DMS153 (cell line): Measurements from ENCODE around the gene RASA3.

Experiments
- DNase-seq: peaks from one replicate; lab custom pipeline; 2025; lab: John Stamatoyannopoulos, UW

RASA3 gene

GRCh38 chr13:114017966-114018365 is 114.5 kb downstream of the RASA3 start:
- no peak for DNase-seq

GRCh38 chr13:114017028-114017630 is 115.3 kb downstream of the RASA3 start:
- no peak for DNase-seq

GRCh38 chr13:114016321-114017027 is 115.9 kb downstream of the RASA3 start:
- DNase-seq, result no peak

- DNase-seq, result no peak
These were observed 116.5 kb downstream of the RASA3 start for GRCh38 chr13:114015969-114016295.

- DNase-seq, result no peak
These were observed 117.1 kb downstream of the RASA3 start for GRCh38 chr13:114015111-114015968.

GRCh38 chr13:114013952-114014629 is 118.3 kb downstream of the RASA3 start:
- DNase-seq, result no peak

- DNase-seq, result no peak
These were observed 119.1 kb downstream of the RASA3 start for GRCh38 chr13:114013336-114013735.

GRCh38 chr13:114012921-114013320 is 119.5 kb downstream of the RASA3 start:
- DNase-seq, result no peak

- DNase-seq, result no peak
These were observed 120.3 kb downstream of the RASA3 start for GRCh38 chr13:114012141-114012540.

- no peak for DNase-seq
These were observed 121.2 kb downstream of the RASA3 start for GRCh38 chr13:114011226-114011625.

- DNase-seq, result no peak
These were observed 121.9 kb downstream of the RASA3 start for GRCh38 chr13:114010401-114011101.

GRCh38 chr13:114009590-114010400 is 122.6 kb downstream of the RASA3 start:
- no peak for DNase-seq

GRCh38 chr13:114008964-114009589 is 123.3 kb downstream of the RASA3 start:
- DNase-seq, result no peak

GRCh38 chr13:114007566-114007965 is 124.9 kb downstream of the RASA3 start:
- no peak for DNase-seq

- DNase-seq, result no peak
These were observed 127.2 kb downstream of the RASA3 start for GRCh38 chr13:114005206-114005724.

GRCh38 chr13:114004420-114005205 is 127.8 kb downstream of the RASA3 start:
- DNase-seq, result no peak

- DNase-seq, result no peak
These were observed 129.6 kb downstream of the RASA3 start for GRCh38 chr13:114002771-114003321.

GRCh38 chr13:114002009-114002544 is 130.3 kb downstream of the RASA3 start:
- no peak for DNase-seq
